ENCODE results near the gene CAPN11.

Gene CAPN11

DNA sequence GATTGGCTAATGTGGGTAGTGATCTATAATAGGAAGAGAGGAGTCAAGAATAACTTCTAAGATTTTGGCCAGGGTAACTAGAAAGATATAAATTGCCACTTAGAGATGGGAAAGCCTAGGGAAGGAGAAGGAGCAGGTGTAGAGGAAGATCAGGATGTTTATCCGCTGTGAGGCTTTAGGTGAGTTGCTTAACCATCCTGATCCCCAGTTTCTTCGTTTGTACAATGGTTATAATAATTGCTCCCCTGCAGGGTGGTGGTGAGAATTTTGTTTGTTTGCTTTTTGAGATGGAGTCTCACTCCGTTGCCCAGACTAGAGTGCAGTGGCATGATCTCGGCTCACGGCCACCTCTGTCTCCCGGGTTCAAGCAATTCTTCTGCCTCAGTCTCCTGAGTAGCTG, 55.7 kb downstream of the CAPN11 start:
- DNase-seq (ENCODE audit: low read depth): no peak

DNA sequence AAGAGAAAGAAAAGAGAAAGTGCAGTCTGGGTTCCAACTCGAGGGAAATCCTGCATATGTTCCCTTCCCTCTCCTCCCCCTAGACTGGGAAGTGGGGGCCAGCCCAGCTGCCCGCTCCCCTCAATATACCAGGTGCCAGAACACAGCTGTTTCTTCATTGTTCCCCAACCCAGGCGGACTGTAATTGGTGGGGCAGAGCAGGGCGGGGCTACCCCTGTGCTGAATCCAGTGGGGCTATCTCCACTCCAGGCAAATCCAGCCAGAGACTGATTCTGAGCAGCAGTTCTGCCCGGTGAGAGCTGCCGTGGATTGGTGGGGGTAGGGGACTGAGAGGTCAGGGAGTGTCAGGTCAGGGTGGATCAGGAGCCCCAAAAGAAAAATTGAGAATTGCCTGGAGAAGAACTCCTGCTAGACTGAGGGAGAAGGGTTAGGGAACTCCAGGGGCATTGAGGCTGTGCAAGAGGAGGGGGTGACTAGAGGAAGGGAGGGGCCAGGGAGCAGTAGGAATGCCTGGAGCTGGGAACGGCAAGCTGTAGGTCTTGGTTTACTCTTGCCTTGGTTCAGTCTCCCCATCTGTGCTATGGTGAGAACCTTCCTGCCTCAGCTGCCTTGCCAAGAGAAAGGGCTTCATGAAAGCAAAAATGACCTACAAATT, 58.2 kb downstream of the CAPN11 start, which contains the start of gene MYMX:
MYMX (plus strand) TSS at position 250 of the 655 bp plus-strand sequence. CDS start 546 bp downstream, outside the sequence.
- no peak for DNase-seq (ENCODE audit: low read depth)

DNA sequence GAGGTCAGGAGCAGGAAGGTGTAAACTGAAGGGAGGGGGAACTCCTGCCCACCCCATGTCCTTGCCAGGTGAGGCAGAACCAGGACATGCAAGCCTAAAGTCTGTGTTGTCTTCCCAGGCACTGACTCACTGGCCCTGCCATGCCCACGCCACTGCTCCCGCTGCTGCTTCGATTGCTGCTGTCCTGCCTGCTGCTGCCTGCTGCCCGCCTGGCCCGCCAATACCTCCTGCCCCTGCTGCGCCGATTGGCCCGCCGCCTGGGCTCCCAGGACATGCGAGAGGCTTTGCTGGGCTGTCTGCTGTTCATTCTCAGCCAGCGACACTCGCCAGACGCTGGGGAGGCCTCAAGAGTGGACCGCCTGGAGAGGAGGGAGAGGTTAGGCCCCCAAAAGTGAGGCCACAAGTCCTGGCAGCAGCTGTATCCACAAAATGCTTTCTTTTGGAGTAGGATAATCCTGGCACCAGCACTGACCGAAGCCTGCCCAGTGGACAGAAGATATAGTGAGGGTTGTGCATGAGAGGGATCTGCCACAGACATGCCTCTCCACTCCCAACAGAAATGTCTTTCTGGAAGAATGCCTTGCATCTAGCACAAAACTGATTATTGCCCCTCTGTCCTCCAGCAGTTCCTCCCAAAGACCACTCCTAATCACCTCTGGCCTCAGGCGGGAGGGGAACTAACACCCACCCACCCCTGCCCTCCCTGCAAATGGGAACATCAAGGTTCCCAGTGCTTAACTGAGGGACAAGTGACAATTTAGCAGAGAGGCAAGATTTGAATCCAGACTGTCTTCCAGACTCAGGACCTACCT, 58.9 kb downstream of the CAPN11 start:
- DNase-seq (ENCODE audit: low read depth): no peak

DNA sequence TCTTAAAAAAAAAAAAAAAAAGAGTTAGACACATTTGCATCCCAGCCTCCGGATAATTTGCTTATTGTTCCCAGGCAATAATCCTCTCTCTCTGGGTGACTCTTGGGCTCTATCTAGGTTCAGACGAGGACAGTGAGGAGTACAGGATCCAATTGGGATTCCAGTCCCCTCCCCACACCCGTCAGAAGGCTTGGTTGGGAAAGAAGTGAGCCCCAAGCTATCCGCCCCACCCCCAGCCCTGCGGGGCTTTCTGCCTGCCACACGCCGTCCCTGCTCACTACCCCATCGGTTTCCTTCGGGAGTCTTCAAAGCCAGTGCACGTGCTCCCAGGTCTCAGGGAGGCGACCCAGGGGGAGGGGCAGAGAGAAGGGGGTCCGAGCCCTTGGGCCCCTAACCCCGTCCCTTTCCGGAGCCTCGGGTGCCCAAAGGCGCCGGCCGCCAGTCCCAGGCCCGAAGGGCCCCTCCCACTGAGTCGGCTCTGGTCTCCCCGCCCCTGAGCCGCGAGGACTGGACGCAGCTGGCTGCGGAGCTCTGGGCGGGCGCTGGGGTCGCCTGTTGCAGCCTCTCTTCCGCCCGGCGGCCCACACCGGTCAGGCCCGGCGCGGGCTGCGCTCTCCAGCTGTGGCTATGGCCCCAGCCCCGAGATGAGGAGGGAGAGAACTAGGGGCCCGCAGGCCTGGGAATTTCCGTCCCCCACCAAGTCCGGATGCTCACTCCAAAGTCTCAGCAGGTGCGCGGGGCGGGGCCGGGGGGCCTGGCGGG, 60.6 kb downstream of the CAPN11 start:
- peak; percentile 67 for DNase-seq (ENCODE audit: low read depth)

DNA sequence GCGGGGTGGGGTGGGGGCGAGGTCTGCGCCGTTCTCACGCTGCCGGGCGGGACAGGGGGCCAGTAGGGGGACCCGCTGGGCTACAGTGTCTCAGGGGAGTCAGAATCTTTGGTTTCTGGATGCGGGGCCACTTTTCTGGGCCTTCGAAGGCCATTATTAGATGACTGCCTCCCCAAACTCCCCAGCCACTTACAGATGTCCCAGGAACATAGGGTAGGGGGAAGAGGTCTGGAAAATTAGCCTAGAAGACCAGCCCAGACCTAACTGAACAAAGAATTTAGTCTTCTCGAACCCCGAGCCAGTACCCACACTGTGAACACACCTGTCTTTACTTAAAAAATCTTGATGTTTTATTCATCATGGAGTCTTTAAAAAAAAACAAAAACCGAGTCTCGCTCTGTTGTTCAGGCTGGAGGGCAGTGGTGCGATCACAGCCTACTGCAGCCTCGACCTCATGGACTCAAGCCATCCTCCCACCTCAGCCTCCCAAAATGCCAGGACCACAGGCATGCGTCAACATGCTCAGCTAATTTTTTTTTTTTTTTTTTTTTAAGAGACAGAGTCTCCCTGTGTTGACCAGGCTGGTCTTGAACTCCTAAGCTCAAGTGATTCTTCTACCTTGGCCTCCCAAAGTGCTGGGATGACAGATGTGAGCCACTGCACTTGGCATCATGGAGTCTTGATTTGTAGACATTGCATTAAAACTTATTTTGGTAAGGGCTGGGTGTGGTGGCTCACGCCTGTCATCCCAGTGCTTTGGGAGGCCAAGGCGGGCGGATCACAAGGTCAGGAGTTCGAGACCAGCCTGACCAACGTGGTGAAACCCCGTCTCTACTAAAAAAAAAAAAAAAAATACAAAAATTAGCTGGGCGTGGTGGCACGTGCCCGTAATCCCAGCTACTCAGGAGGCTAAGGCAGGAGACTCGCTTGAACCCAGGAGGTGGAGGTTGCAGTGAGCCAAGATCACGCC, 61.5 kb downstream of the CAPN11 start:
- no peak for DNase-seq (ENCODE audit: low read depth)

DNA sequence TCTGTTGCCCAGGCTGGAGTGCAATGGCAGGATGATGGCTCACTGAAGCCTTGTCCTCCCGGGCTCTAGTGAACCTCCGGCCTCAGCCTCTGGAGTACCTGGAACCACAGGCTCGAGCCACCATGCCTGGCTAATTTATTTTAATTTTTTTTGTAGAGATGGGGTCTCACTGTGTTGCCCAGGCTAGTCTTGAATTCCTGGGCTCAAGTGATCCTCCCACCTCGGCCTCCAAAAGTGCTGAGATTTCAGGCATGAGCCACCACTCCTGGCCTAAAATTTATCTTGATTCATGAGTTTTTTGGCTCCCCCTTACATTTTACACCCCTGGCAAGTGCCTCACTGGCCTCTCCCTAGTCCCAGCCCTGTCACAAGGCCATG, 62.3 kb downstream of the CAPN11 start:
- DNase-seq (ENCODE audit: low read depth): no peak

DNA sequence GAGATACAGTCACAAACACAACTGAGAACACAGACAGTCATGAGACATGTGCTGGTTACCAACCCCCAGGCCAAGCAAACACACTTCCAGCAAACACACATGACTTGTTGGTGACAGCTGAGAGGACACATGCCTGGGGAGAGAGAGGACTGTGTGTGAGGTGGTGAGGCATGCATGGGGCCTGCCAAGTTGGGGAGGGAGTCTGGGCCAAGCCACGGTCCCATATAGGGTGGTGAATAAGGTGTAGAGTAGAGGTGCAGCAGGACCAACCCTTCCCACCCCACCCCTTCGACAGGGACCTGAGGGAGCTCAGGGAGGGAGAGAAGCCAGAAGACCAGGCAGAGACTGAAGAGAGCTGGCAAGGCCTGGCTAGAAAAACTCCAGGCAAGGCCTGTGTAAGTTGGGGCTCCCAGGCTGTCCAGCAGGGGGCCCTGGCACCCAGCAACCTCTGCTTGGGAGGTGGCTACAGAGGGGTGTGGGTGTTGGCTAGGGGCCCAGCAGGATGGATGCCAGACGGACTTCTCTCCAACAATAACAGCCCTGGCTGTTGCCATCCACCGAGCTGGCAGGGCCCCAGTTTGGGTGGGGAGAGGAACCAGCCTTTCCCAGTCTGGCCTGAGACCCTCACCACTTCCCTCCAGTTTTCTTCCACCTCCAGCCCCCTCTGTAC, 62.8 kb downstream of the CAPN11 start:
- DNase-seq (ENCODE audit: low read depth): peak; percentile 78

DNA sequence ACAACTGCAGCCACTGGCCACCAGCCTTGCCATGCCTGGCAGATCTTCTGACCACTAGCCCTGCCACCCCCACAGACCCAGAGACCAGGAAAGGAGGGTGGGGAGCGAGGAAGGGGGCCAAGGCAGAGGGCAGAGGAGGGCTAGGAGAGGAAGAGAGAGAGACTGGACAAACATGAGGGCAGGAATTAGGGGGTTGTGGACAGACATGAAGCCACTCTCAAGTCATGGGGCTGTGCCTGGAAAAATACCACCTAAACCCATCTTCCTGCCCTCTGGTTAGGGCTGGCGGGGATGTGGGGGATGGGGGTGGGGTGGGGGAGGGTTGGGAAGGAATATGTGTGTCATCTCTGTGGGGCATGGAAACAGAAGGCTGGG, 63.3 kb downstream of the CAPN11 start:
- DNase-seq (ENCODE audit: low read depth): no peak

DNA sequence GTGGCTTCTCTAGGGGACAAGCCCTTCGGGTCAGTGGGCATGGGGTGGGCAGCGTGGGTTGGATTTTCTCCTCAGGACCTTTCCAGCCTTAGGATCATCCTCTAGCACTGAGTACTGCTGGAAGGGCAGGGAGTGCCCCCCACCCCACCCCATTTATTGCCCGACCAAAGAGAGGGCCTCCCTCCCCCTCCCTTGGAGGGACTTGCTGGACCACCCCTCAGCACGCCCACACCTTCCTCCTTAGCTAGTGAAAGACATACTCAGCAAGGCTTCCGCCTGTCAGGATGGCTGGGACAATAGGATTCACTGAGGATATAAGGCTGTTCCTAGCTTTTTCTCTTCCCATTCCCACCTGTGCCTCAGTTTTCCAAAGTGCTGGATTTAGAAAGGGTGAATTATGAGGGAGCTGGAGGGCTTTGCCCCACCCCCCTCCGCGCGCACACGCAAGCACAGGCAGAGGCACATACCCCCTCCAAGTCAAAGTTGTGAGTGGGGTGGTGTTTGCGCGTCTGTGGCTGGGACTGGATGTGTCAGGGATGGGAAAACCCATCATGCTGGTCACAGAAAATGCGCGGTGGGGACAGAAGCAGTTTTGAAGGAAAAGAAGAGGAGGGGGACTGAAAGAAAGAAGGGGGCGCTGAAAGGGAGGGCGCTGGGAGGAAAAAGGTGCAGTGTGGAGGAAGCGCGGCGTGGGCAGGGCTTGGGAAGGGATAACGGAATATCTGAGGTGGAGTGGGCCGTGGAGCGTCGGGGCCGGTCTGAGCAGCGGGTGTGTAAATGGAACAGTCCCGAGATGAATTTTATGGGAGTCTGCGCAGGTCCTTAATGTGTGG, 64.1 kb downstream of the CAPN11 start:
- no peak for DNase-seq (ENCODE audit: low read depth)

DNA sequence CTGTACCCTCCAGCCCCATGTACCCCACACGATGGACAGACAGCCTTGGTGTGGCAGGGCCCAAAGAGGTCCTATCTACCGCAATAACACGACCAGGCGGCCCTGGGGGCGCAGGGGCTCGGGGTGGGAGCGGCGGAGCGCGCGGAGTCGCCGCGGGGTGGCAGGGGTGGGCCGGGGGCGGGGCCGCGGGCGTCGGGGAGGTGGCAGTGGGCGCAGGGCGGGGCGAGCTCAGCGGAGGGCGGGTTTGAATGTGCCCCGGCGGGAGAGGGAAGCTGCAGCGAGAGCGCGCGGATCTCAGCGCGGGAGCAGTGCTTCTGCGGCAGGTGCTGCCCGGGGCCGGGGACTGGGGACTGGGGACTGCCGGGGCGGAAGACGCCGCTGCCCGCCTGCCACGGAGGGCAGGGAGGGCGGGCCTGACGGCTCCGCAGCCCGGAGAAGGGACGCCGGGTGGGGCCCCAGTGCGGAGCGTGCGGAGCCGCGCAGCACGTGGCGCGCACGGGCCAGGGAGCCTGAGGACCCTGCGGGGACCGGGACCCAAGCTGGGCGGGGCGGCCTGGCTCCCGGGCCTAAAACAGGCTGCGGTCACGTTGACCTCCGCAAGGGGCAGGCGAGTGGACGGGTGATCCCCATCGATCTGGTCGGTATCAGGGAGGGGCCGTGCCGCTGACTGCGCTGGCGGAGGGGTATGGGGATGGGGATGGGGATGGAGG, 64.9 kb downstream of the CAPN11 start, which contains the start of gene SLC29A1:
SLC29A1 (plus strand) TSS at position 277 of the 710 bp plus-strand sequence. CDS start 3,719 bp downstream, outside the sequence.
- DNase-seq (ENCODE audit: low read depth): peak; percentile 66

DNA sequence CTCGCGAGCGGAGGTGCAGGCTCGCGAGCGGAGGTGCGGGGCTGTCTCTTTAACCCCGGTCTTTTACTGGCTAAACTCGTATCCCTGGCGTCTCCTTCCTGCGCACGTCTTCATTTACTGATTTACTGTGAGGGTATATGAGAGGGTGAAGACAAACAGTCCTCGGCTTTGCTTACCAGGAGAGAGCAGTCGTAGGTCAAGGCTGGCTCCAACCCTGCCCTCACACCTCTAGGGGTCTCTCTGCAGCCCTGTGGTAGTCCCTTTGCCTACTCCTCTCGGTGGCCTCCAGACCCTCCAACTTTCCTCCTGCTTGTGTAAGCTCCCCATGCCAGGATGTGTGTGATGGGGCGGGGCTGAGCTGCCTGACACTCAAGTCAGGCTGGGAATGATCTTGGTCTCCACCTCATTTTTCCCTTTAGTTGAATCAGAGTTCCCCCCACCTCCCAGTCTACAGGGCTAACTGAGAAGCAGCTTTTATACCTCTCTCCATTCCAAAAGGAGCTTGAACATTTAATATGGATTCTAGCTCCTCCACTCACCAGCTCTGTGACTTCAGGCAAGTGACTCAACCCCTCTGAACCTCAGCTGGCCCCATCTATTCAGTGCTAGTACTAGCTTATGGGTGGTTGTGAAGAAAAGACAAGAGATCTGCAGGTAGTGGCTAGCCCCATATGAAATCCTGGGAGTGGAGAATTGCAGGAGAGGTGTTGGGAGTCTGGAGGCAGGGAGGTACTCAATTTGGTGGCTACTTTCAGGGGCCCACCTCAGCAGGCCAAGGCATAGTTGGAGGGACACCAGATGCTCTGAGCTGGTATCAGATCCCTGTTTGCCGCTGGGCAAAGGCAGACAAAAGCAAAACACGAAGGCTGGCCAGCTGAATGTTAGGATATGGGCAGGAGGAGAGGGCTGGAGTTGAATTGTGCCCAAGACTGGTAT, 65.7 kb downstream of the CAPN11 start:
- peak; percentile 40 for DNase-seq (ENCODE audit: low read depth)

DNA sequence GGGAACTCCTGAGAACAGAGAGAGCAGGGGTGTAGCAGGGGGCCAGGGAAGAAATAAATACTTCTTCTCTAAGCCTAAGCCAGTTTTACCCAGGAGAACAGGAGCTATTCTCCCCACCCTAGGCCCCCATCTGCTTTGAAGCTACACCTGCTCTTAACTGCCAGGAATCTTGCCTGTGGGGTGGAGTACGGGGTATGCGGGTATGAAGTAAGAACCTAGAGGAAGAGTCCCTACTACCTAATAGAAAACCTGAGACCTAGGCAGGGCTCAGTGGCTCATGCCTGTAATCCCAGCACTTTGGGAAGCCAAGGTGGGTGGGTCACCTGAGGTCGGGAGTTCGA, 66.3 kb downstream of the CAPN11 start:
- DNase-seq (ENCODE audit: low read depth): no peak

DNA sequence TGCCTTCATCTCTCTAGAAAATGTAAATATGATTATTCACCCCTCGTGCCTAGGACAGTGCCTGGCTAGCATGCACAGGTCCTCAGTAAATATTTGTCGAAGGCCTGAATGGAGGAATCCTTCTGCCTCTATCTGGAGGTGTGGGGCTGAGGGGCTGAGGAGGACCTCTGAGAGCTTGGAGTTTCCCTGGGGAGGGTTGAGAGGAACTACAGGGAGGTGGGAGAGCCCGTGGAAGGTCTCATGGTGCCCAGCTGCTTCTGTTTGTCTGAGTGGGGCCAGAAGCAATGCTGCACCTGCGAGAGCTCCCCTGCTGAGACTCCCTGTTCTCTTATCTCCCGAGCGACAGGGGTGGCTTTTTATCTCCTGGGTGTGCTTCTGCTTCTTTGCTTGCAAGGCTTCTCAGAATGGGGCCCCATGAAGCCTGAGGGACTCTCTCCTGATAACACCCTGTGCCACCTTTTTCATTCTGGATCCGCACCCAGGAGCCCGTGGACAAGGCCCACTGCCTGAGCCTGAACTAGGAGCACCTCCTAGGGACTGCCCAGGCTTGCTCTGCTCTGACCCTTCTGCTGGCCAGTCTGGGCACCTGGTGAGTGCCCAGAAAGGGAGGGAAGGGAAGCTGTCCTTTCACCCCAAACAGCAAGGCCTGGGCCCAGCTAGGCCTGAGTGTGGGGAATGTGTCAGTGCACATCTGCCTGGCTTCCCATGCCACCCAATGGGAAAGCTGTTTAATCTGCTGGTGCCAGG, 67.1 kb downstream of the CAPN11 start:
- DNase-seq (ENCODE audit: low read depth): no peak

DNA sequence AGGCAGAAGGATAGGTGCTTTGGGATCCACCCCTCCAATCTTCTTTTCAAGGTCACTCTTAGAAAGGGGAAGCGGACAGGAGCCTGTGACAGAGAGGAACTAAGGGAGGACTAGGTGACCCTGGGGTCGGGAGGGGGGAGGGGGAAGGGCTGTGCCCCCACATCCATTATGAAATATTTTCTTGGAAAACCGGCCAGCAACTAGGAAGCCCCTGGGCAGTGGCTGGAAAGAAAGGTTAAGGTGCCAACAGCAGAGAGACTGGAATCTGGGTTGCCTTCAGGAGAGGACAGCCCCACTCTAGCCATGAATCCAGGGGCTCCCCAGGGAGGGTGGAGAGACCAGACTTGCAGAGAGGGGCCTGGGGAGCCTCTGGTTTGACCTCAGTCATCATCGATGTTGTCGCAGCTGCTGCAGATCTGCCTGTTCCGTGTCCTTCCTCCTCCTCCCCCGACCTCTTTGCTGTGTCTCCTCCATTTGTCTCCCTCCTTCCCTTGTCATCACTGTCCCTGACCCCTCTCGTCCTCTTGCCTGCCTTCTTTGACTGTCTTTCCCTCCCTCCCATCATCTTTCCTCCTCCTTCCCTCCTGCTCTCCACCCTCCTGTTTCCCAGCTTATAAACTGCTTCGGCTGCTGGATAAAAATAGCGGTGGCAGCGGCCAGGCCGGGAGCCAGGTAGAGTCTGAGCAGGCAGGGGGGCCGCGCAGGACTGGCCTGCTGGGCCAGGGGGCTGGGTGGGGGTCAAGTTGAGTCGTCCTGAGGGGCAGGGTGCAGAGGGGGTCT, 67.9 kb downstream of the CAPN11 start:
- no peak for DNase-seq (ENCODE audit: low read depth)

DNA sequence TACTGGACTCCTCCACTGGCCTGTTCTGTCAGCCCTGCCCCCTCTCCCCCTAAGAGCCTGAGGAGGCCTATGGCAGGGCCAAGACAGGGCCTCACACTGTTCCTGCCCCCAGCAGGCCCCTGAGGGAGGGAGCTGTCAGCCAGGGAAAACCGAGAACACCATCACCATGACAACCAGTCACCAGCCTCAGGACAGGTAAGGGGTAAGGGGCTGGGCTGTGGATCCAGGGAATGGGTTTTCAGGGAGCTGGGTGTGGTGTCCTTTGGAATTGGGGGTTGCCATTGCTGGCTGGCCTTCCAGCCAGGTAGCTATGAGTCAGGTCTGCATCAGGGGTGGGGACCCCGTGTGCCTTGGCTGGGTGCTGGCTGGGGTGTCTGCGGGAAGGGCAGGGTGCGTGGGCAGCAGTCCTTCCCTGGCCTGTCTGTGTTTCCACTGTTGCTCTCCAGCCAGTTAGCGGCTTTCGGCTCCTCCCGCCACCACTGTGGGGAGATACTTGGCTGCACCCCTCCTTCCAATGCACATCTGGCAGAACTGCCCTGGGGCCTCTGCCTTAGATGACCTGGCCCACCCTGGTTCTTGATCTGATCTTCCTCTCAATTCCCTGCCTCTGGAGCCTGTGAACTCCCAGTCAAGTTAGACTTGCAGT, 68.7 kb downstream of the CAPN11 start:
- no peak for DNase-seq (ENCODE audit: low read depth)

DNA sequence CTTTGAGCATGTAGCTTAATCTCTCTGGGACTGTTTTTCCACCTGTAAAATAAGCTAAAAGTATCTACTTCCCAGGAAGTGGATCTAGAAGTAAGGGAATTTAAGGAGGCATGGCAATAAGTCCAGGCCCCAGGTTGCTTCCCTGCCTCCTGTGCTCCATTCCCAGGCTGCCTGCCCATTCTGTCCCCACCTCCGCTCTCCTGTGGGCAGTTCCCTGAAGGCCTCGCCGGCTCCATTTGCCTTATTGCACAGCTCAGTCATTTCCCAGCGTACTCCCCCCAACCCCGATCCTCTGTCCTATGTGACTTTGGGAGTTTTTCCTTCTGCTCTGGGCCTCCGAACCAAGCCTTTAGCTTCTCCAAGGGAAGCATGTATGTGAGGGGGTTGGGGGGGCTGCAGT, 69.4 kb downstream of the CAPN11 start:
- DNase-seq (ENCODE audit: low read depth): no peak

All from EH (cell line).